Femur (tissue), 1 donor: ENCODE results near the gene PRKCSH.

Experiments used
- DNase-seq: peaks from one replicate; pipeline ENCODE4 v3.0.0-alpha.2; 2017

PRKCSH gene

GRCh38 chr19:11479090-11479897 is 43.9 kb downstream of the PRKCSH start:
- no peak for DNase-seq

GRCh38 chr19:11479898-11480714 is 44.7 kb downstream of the PRKCSH start:
- DNase-seq: no peak

GRCh38 chr19:11480715-11481533 is 45.5 kb downstream of the PRKCSH start, which contains the start of gene ELAVL3:
TSS of gene ELAVL3 (minus strand) at chr19:11481046. CDS start at chr19:11480608, 438 bp downstream.
- DNase-seq: no peak

GRCh38 chr19:11481534-11482383 is 46.3 kb downstream of the PRKCSH start:
- peak; percentile 70 for DNase-seq

GRCh38 chr19:11482384-11483050 is 47.1 kb downstream of the PRKCSH start:
- DNase-seq: peak; percentile 83

- no peak for DNase-seq
Observed at GRCh38 chr19:11483366-11484111, 48.1 kb downstream of the PRKCSH start.

GRCh38 chr19:11485245-11485837 is 49.9 kb downstream of the PRKCSH start:
- no peak for DNase-seq

- DNase-seq: no peak
Observed at GRCh38 chr19:11486661-11487503, 51.4 kb downstream of the PRKCSH start.

GRCh38 chr19:11489378-11489777 is 53.9 kb downstream of the PRKCSH start:
- DNase-seq: no peak

GRCh38 chr19:11494634-11495285 is 59.3 kb downstream of the PRKCSH start:
- no peak for DNase-seq

GRCh38 chr19:11495481-11495880 is 60.0 kb downstream of the PRKCSH start:
- no peak for DNase-seq

GRCh38 chr19:11495885-11496284 is 60.5 kb downstream of the PRKCSH start:
- DNase-seq: no peak

GRCh38 chr19:11496391-11497163 is 61.1 kb downstream of the PRKCSH start:
- DNase-seq: peak; percentile 58

- DNase-seq: no peak
Observed at GRCh38 chr19:11499220-11499726, 63.8 kb downstream of the PRKCSH start.

- DNase-seq: no peak
Observed at GRCh38 chr19:11499890-11500420, 64.5 kb downstream of the PRKCSH start.
